Cardiac muscle cell (in vitro differentiated cells and primary cell): ENCODE results near the gene RNF217. TPM values are rescaled to one million over a fixed set of nuclear protein-coding genes. Genes with fewer than 3 reads are reported as not detected.
"Not testable (repeated sequence)": the region's sequence is repeated elsewhere in the genome, so short reads cannot be mapped to it uniquely, and the experiment has no call there.

ENCODE experiments used
- DNase-seq, 2 donors: peaks; one replicate each; pipeline versions ENCODE4 v3.0.0 to v3.0.0-alpha.2; 2010 to 2017; ENCODE audit warnings: low read depth in 1 of 2, low spot score in 1 of 2
- H3K27ac ChIP-seq: fragments of 200-600 bp; sonication (generic); 2 replicates; pipeline ENCODE4 v1.5.1; 2016
- H3K27me3 ChIP-seq: fragments of 200-600 bp; sonication (generic); 2 replicates; pipeline ENCODE4 v1.6.0; 2016; ENCODE audit warnings: control low read depth
- H3K36me3 ChIP-seq: fragments of 200-600 bp; sonication (generic); 2 replicates; pipeline ENCODE4 v1.5.1; 2016; ENCODE audit warnings: control low read depth
- H3K4me1 ChIP-seq: fragments of 200-600 bp; sonication (generic); 2 replicates; pipeline ENCODE4 v1.8.1; 2017; ENCODE audit warnings: low read depth, mild to moderate bottlenecking, mixed run types
- H3K4me3 ChIP-seq: fragments of 200-600 bp; sonication (generic); 2 replicates; pipeline ENCODE4 v1.5.1; 2016; ENCODE audit warnings: mild to moderate bottlenecking
- H3K9me3 ChIP-seq: fragments of 200-600 bp; sonication (generic); 2 replicates; pipeline ENCODE4 v1.5.1; 2017; ENCODE audit warnings: low read depth, mild to moderate bottlenecking, control low read depth
- CTCF ChIP-seq: IDR thresholded peaks from 2 replicates; pipeline ENCODE4 v1.5.1; 2012; ENCODE audit warnings: low read depth, mild to moderate bottlenecking, low read length
- polyA plus RNA-seq: library from polyadenylated mRNA; unstranded; fragments of >200 nt; fragmentation: Nextera tagmentation; extraction: Ambion mirVana; gene quantifications from 2 replicates; pipeline ENCODE4 v1.2.1, GENCODE V29; 2016
- total RNA-seq: library from RNA; depleted of rRNA; stranded (reverse); fragments of >200 nt; gene quantifications from 2 replicates; pipeline ENCODE4 v1.2.3, GENCODE V29; 2016

RNF217 gene
- total and polyA plus RNA-seq, 2 experiments from 2014 or later, result 9.4 to 27.1 TPM

- TF ChIP-seq CTCF, result no peak
- Histone ChIP-seq H3K4me1 (no peaks in the 10 kb centered on the region), H3K27me3 (no peaks in the 10 kb centered on the region), H3K27ac (no peak overlapping the region), H3K9me3 (no peaks in the 10 kb centered on the region), H3K36me3 (no peaks in the 10 kb centered on the region), H3K4me3 (no peak overlapping the region)
- DNase-seq, result no peak
These were observed 101.1 kb downstream of the RNF217 start for GRCh38 chr6:125063307-125063706.

- TF ChIP-seq CTCF, result no peak
These were observed 103.9 kb downstream of the RNF217 start for GRCh38 chr6:125066140-125066539.

GRCh38 chr6:125066964-125067363 lies 104.7 kb downstream of the RNF217 start:
- TF ChIP-seq CTCF, result no peak
- no peaks in the 10 kb centered on the region for H3K36me3 ChIP-seq
- no peak overlapping the region for H3K27ac ChIP-seq
- H3K4me3 ChIP-seq, result no peak overlapping the region
- no peaks in the 10 kb centered on the region for H3K27me3 ChIP-seq
- no peaks in the 10 kb centered on the region for H3K9me3 ChIP-seq
- DNase-seq, result peak in 1 of 2 donors; percentile 73
- no peaks in the 10 kb centered on the region for H3K4me1 ChIP-seq

More at GRCh38 chr6:125066140-125066539, 103.9 kb downstream of the RNF217 start:
- Histone ChIP-seq H3K27me3 (no peaks in the 10 kb centered on the region), H3K36me3 (no peaks in the 10 kb centered on the region), H3K27ac (no peak overlapping the region), H3K4me1 (no peaks in the 10 kb centered on the region), H3K9me3 (no peaks in the 10 kb centered on the region), H3K4me3 (no peak overlapping the region)
- DNase-seq, result no peak

- no peak overlapping the region for H3K4me3 ChIP-seq
- no peaks in the 10 kb centered on the region for H3K4me1 ChIP-seq
- no peak for DNase-seq
- no peaks in the 10 kb centered on the region for H3K27me3 ChIP-seq
- no peaks in the 10 kb centered on the region for H3K36me3 ChIP-seq
- H3K27ac ChIP-seq, result no peak overlapping the region
- H3K9me3 ChIP-seq, result no peaks in the 10 kb centered on the region
- no peak for TF ChIP-seq CTCF
These were observed 105.3 kb downstream of the RNF217 start for GRCh38 chr6:125067552-125067951.

GRCh38 chr6:125073071-125073470 lies 110.8 kb downstream of the RNF217 start:
- Histone ChIP-seq H3K9me3 (no peaks in the 10 kb centered on the region), H3K27me3 (no peaks in the 10 kb centered on the region), H3K27ac (no peak overlapping the region), H3K4me1 (peaks cover 5% of the 10 kb centered on the region), H3K36me3 (no peaks in the 10 kb centered on the region), H3K4me3 (no peak overlapping the region)
- no peak for TF ChIP-seq CTCF
- DNase-seq, result no peak

- Histone ChIP-seq H3K4me3 (no peak overlapping the region), H3K36me3 (no peaks in the 10 kb centered on the region), H3K27me3 (no peaks in the 10 kb centered on the region), H3K27ac (no peak overlapping the region), H3K4me1 (peaks cover 5% of the 10 kb centered on the region), H3K9me3 (no peaks in the 10 kb centered on the region)
- no peak for DNase-seq
- TF ChIP-seq CTCF, result no peak
These were observed 111.9 kb downstream of the RNF217 start for GRCh38 chr6:125074120-125074519.

- H3K4me3 ChIP-seq, result not testable (repeated sequence)
These were observed 112.8 kb downstream of the RNF217 start for GRCh38 chr6:125075073-125075472.

More at GRCh38 chr6:125075073-125075472, 112.8 kb downstream of the RNF217 start:
- not testable (repeated sequence) for H3K27me3 ChIP-seq, H3K36me3 ChIP-seq, H3K9me3 ChIP-seq, DNase-seq, H3K4me1 ChIP-seq
- peak overlapping the region; percentile 35 for H3K27ac ChIP-seq
